ENCODE data around the gene NRXN3.

DNA sequence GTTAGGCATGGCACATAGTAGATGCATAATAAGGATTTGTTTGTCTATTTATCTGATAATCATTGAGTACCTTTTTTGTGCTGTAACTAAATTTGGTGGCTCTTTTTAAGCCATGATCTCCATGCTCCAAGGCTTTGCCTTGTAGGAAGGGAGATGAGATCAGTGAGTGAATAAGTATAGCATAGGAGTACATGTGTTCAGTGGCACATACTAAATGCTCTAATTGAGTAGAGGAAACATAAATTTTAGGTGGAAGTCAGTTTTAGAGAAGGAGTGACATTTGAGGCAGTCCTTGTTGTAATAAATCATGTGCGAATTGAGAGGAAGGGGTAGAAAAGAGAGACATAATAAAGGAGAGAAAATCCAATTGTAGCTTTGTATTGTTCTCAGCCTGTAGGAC lies 482.6 kb downstream of the NRXN3 start:
- TF ChIP-seq ZNF76 (tag by site-specific recombination; IDR thresholded peaks at IDR 0.05; ENCODE audit: borderline replicate concordance, low read depth), result no peak
- TF ChIP-seq, protein P1, sequence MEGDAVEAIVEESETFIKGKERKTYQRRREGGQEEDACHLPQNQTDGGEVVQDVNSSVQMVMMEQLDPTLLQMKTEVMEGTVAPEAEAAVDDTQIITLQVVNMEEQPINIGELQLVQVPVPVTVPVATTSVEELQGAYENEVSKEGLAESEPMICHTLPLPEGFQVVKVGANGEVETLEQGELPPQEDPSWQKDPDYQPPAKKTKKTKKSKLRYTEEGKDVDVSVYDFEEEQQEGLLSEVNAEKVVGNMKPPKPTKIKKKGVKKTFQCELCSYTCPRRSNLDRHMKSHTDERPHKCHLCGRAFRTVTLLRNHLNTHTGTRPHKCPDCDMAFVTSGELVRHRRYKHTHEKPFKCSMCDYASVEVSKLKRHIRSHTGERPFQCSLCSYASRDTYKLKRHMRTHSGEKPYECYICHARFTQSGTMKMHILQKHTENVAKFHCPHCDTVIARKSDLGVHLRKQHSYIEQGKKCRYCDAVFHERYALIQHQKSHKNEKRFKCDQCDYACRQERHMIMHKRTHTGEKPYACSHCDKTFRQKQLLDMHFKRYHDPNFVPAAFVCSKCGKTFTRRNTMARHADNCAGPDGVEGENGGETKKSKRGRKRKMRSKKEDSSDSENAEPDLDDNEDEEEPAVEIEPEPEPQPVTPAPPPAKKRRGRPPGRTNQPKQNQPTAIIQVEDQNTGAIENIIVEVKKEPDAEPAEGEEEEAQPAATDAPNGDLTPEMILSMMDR (tag by site-specific recombination; IDR thresholded peaks at IDR 0.05), result no peak
- no peak for TF ChIP-seq FEZF1 (tag by site-specific recombination; IDR thresholded peaks at IDR 0.05)
